Duodenal mucosa (tissue), 2 donors: ENCODE data around the gene MED17.

Experiments used
- H3K27ac ChIP-seq: one replicate; pipeline ENCODE4 v1.7.0; 2013; ENCODE audit warnings: low read depth, low read length
- H3K27me3 ChIP-seq, 2 donors: one replicate each; pipeline ENCODE4 v1.7.0; 2013; ENCODE audit warnings: low read length in 2 of 2, control low read depth in 1 of 2; ENCODE audit not compliant: insufficient read depth in 2 of 2, control insufficient read depth in 1 of 2
- H3K36me3 ChIP-seq, 2 donors: one replicate each; pipeline ENCODE4 v1.7.0; 2013; ENCODE audit warnings: low read length in 2 of 2, control low read depth in 1 of 2; ENCODE audit not compliant: insufficient read depth in 2 of 2, control insufficient read depth in 1 of 2
- H3K4me1 ChIP-seq, 2 donors: one replicate each; pipeline ENCODE4 v1.7.0; 2013; ENCODE audit warnings: low read length in 2 of 2, control low read depth in 1 of 2; ENCODE audit not compliant: insufficient read depth in 2 of 2, control insufficient read depth in 1 of 2
- H3K4me3 ChIP-seq, 2 donors: one replicate each; pipeline ENCODE4 v1.7.0; 2013; ENCODE audit warnings: low read length in 2 of 2, low read depth in 1 of 2
- H3K9ac ChIP-seq, 2 donors: one replicate each; pipeline ENCODE4 v1.7.0; 2013; ENCODE audit warnings: low read length in 2 of 2, low read depth in 1 of 2
- H3K9me3 ChIP-seq, 2 donors: one replicate each; pipeline ENCODE4 v1.7.0; 2013; ENCODE audit warnings: low read length in 2 of 2, control low read depth in 1 of 2; ENCODE audit not compliant: control insufficient read depth in 1 of 2

The MED17 gene

DNA sequence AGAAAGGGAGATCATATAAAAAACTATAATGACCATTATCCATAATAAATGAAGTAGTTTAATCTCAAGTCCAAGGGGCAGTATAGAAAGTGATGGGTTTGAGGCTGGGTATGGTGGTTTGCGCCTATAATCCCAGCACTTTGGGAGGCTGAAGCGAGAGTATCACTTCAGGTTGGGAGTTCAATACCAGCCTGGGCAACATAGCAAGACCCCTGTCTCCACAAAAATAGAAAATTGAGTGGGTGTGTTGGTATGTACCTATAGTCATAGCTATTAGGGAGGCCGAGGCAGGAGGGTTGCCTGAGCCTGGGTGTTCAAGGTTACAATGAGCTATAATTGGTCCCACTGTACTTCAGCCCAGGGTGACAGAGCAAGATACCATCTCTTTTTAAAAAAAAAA, 23.9 kb downstream of the MED17 start:
- no peaks in the 10 kb centered on the region for H3K4me1 ChIP-seq
- peaks cover 40 to 70% of the 10 kb centered on the region in 2 donors for H3K36me3 ChIP-seq

DNA sequence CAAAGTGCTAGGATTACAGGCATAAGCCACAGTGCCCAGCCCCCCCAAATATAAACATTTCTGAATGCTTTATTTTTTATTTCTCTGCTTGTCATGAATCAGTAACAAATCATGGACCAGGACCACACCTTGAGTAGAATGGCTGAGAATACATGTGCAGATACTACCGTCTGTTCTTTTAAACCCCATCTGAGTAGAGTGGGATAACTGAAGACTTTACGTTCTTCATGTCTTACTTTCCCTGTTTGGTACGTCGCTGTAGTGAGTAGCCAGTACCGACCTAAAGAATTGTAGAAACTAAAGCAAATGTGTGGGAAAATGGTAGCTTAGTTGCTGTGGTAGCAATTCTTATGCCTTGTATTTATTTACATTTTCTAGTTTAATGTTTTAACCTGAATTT, 29.9 kb downstream of the MED17 start:
- no peaks in the 10 kb centered on the region for H3K4me1 ChIP-seq
- no peak overlapping the region for H3K4me3 ChIP-seq
- no peaks in the 10 kb centered on the region for H3K9me3 ChIP-seq
- no peak overlapping the region for H3K9ac ChIP-seq
- no peaks in the 10 kb centered on the region for H3K27me3 ChIP-seq
- H3K36me3 ChIP-seq, result peaks cover 26 to 59% of the 10 kb centered on the region in 2 donors
- H3K27ac ChIP-seq, result no peak overlapping the region

More for the DNA sequence above, 23.9 kb downstream of the MED17 start:
- H3K9ac ChIP-seq, result no peak overlapping the region
- H3K9me3 ChIP-seq, result no peaks in the 10 kb centered on the region
- H3K27me3 ChIP-seq, result no peaks in the 10 kb centered on the region
- H3K4me3 ChIP-seq, result no peak overlapping the region
- H3K27ac ChIP-seq, result no peak overlapping the region

DNA sequence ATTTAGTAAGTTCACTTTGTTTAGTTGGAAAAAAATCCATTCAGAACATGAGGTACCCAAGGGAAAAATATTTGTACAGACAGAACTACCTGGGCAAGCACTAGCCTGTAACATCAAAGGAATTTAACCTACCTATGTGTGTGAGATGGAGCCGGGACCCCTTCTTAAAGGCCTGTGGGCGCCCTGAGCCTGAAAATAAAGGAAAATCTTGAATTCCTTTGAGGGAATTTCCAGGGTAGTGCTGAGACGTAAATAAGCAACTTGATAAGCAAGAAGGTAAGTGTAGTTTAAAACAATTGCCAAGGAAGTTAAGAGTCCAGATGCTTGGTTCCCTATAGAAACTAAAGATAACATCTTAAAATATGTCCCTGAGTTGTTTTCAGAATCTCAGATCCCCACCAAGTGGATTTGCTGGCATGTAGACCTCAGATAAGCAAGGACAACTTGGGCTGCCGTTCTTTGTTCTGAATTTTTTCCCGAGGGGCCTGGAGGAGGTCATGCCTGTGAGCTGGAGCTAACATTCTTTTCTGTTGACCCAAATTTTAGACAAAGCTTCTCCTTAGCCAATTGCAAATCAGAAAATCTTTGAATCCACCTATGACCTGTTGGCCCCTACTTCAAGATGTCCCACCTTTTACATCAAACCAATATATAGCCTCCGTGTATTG, 31.0 kb downstream of the MED17 start:
- Histone ChIP-seq H3K9me3 (no peaks in the 10 kb centered on the region), H3K27me3 (no peaks in the 10 kb centered on the region), H3K27ac (no peak overlapping the region), H3K9ac (no peak overlapping the region), H3K4me1 (no peaks in the 10 kb centered on the region), H3K36me3 (peaks cover 19 to 51% of the 10 kb centered on the region in 2 donors), H3K4me3 (no peak overlapping the region)

DNA sequence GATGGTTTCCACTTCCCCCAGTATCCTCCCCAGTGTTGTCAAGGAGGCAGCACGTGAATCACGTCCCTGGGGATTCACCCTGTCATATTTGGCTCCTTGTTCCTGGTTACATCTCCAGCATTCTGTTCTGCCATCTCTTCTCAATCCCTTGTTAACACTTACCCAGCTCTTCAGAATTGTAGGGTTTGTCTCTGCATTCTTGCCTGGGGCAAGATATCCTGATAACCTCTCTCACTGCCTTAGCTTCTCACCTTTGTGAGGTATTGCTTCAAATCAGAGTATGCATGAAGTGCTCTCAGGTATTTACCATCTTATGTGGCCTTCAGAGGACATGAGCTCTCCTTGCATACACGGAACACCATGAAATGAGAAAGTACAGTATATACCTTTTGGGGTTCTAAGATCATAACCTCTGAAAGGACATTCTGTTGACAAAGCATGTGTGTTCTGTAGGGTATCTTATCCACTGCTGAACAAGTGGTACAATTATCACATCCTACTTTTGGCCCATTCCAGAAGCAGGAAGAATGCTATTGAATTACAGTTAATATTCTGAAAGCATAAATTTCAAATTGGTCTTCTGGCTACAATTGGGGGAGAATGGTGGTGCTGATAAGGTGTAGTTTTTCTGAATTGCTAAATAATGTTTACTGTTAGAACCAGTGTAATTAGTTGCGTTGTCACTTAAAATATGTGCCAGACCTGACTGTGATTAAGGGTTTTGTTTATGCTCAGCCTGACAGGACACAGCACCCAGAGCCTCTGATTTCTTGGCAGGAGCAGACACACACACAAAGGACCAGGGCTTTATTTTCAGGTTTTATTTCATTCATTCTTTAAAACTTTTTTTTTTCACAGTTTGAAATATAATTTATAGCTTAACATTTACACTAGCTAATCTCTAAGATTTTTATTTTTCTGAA, 33.6 kb downstream of the MED17 start:
- H3K27me3 ChIP-seq, result no peaks in the 10 kb centered on the region
- H3K9me3 ChIP-seq, result no peaks in the 10 kb centered on the region
- no peaks in the 10 kb centered on the region for H3K4me1 ChIP-seq
- H3K9ac ChIP-seq, result no peak overlapping the region
- H3K4me3 ChIP-seq, result no peak overlapping the region
- peaks cover 6 to 29% of the 10 kb centered on the region in 2 donors for H3K36me3 ChIP-seq
- H3K27ac ChIP-seq, result no peak overlapping the region

GRCh38 chr11:93819966-93820695, 36.0 kb downstream of the MED17 start:
- Histone ChIP-seq H3K27ac (no peak overlapping the region), H3K4me3 (no peak overlapping the region), H3K4me1 (no peaks in the 10 kb centered on the region)

DNA sequence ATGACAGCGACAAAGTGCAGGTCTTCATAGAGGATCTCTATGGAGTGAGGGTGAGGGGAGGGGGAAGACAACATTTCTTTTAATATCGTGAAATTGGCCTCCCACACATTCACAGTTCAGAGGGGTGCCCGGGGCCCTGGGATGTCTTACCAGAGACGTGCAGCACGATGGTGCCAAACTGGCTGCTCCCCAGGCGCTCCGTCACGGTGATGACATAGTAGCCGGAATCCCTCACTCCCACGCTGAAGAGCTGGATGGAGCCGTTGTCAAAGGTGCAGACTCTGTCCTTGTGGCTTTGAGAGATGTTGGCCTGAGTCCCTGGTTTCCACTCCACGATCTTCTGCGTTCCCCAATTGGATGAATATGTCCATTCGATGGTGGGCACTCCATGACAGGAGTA, 36.8 kb downstream of the MED17 start:
- Histone ChIP-seq H3K27ac (no peak overlapping the region), H3K9me3 (no peaks in the 10 kb centered on the region), H3K27me3 (no peaks in the 10 kb centered on the region), H3K36me3 (peaks cover 0 to 1% of the 10 kb centered on the region in 2 donors), H3K4me3 (no peak overlapping the region), H3K4me1 (no peaks in the 10 kb centered on the region), H3K9ac (no peak overlapping the region)

More at GRCh38 chr11:93819966-93820695, 36.0 kb downstream of the MED17 start:
- Histone ChIP-seq H3K36me3 (peaks cover 0 to 8% of the 10 kb centered on the region in 2 donors), H3K27me3 (no peaks in the 10 kb centered on the region), H3K9me3 (no peaks in the 10 kb centered on the region), H3K9ac (no peak overlapping the region)

GRCh38 chr11:93821617-93822016, 37.5 kb downstream of the MED17 start:
- no peaks in the 10 kb centered on the region for H3K27me3 ChIP-seq

DNA sequence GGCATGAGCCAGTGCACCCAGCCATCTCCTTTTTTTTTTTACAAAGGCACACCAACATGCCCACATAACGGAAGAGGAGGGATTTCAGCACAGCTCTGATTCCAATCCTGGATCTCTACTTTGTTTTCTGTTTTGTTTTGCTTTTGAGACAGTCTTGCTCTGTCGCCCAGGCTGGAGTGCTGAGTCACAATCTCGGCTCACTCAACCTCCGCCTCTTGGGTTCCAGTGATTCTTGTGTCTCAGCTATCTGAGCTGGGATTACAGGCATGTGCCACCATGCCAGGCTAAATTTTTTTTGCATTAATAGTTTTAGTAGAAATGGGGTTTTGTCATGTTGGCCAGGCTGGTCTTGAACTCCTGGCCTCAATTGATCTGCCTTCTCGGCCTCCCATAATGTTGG, 38.3 kb downstream of the MED17 start:
- no peaks in the 10 kb centered on the region for H3K9me3 ChIP-seq
- H3K27ac ChIP-seq, result no peak overlapping the region
- H3K4me3 ChIP-seq, result no peak overlapping the region
- no peaks in the 10 kb centered on the region for H3K27me3 ChIP-seq
- H3K9ac ChIP-seq, result no peak overlapping the region
- H3K4me1 ChIP-seq, result no peaks in the 10 kb centered on the region
- no peaks in the 10 kb centered on the region for H3K36me3 ChIP-seq

More at GRCh38 chr11:93821617-93822016, 37.5 kb downstream of the MED17 start:
- no peak overlapping the region for H3K9ac ChIP-seq
- no peaks in the 10 kb centered on the region for H3K9me3 ChIP-seq
- no peaks in the 10 kb centered on the region for H3K36me3 ChIP-seq
- no peaks in the 10 kb centered on the region for H3K4me1 ChIP-seq
- H3K27ac ChIP-seq, result no peak overlapping the region
- H3K4me3 ChIP-seq, result no peak overlapping the region

DNA sequence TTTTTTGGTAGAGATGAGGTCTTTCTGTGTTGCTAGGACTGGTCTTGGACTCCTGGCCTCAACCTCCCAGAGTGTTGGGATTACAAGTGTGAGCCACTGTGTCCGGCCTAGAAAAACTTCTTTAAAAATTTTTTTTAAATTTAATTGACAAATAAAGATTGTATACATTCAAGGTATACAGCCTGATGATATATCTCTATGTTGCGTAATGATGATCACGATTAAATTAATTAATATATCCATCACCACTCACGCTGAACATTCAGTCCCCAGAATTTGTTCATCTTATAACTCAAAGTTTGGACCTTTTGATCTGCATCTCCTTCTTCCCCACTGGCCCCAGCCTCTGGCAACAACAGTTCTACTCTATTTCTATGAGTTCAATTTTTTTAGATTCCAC, 39.1 kb downstream of the MED17 start:
- H3K9ac ChIP-seq, result no peak overlapping the region
- H3K4me1 ChIP-seq, result no peaks in the 10 kb centered on the region
- H3K4me3 ChIP-seq, result no peak overlapping the region
- no peak overlapping the region for H3K27ac ChIP-seq
- H3K9me3 ChIP-seq, result no peaks in the 10 kb centered on the region
- H3K27me3 ChIP-seq, result no peaks in the 10 kb centered on the region
- no peaks in the 10 kb centered on the region for H3K36me3 ChIP-seq

GRCh38 chr11:93827363-93827762, 43.3 kb downstream of the MED17 start:
- Histone ChIP-seq H3K4me3 (no peak overlapping the region), H3K36me3 (no peaks in the 10 kb centered on the region), H3K9me3 (no peaks in the 10 kb centered on the region), H3K27ac (no peak overlapping the region), H3K4me1 (no peaks in the 10 kb centered on the region), H3K9ac (no peak overlapping the region), H3K27me3 (no peaks in the 10 kb centered on the region)
